CD14-positive monocyte (primary cell): ENCODE measurements around the gene SLC1A1. TPM values are rescaled to one million over a fixed set of nuclear protein-coding genes. Genes with fewer than 3 reads are reported as not detected.

ENCODE experiments used
- DNase-seq, 3 donors: peaks; one replicate each; pipeline ENCODE4 v3.0.0-alpha.2; 2011 to 2022
- H2AFZ ChIP-seq: 2 replicates; pipeline ENCODE4 v1.6.0; 2012; ENCODE audit warnings: mild to moderate bottlenecking, low read depth, low read length, inconsistent platforms; ENCODE audit not compliant: insufficient read depth, poor library complexity, severe bottlenecking
- H3K27ac ChIP-seq, 2 donors: 1 replicate in 1 of 2; 2 replicates in 1 of 2; pipeline ENCODE4 v1.5.1; 2012 to 2013; ENCODE audit warnings: low read length in 2 of 2, control low read depth in 1 of 2, inconsistent platforms in 1 of 2, low read depth in 1 of 2, mild to moderate bottlenecking in 1 of 2
- H3K27me3 ChIP-seq, 2 donors: one replicate each; pipeline versions ENCODE4 v1.6.0 to v1.6.1; 2011 to 2013; ENCODE audit warnings: low read length in 2 of 2; ENCODE audit not compliant: control insufficient read depth in 2 of 2, insufficient read depth in 2 of 2
- H3K36me3 ChIP-seq, 2 donors: replicated peaks in 1 of 2; 1 replicate in 1 of 2; 2 replicates in 1 of 2; pipeline versions ENCODE4 v1.5.1 to v1.6.1; 2012 to 2013; ENCODE audit warnings: low read length in 2 of 2, control low read depth in 1 of 2, inconsistent platforms in 1 of 2, mild to moderate bottlenecking in 1 of 2; ENCODE audit not compliant: insufficient read depth in 2 of 2, control insufficient read depth in 1 of 2
- H3K4me1 ChIP-seq, 2 donors: 1 replicate in 1 of 2; 2 replicates in 1 of 2; pipeline versions ENCODE4 v1.5.1 to v1.6.1; 2012 to 2013; ENCODE audit warnings: low read length in 2 of 2, control low read depth in 1 of 2, inconsistent platforms in 1 of 2, mild to moderate bottlenecking in 1 of 2, moderate library complexity in 1 of 2; ENCODE audit not compliant: insufficient read depth in 2 of 2, control insufficient read depth in 1 of 2
- H3K4me2 ChIP-seq: replicated peaks from 2 replicates; pipeline ENCODE3; 2012; ENCODE audit warnings: low read length, moderate library complexity, mild to moderate bottlenecking; ENCODE audit not compliant: poor library complexity, severe bottlenecking; ENCODE audit errors: extremely low read depth
- H3K4me3 ChIP-seq, 3 experiments: fragments of 200-600 bp in 1 of 3; sonication (generic) in 1 of 3; replicated peaks in 1 of 3; 1 replicate in 2 of 3; 2 replicates in 1 of 3; pipeline ENCODE4 v1.5.1; 2011 to 2013; ENCODE audit warnings: low read length in 3 of 3, mild to moderate bottlenecking in 3 of 3, control low read depth in 2 of 3, low read depth in 2 of 3, inconsistent platforms in 1 of 3, moderate library complexity in 1 of 3
- H3K79me2 ChIP-seq: 2 replicates; pipeline ENCODE4 v1.6.0; 2012; ENCODE audit warnings: mild to moderate bottlenecking, control low read depth, inconsistent platforms, low read length, moderate library complexity; ENCODE audit not compliant: insufficient read depth
- H3K9ac ChIP-seq: 2 replicates; pipeline ENCODE4 v1.6.0; 2017; ENCODE audit warnings: low read length, mild to moderate bottlenecking; ENCODE audit not compliant: insufficient read depth, poor library complexity, severe bottlenecking
- H3K9me3 ChIP-seq, 2 donors: replicated peaks in 1 of 2; 1 replicate in 1 of 2; 2 replicates in 1 of 2; pipeline versions ENCODE4 v1.5.1 to v1.6.1; 2012 to 2013; ENCODE audit warnings: low read length in 2 of 2, control low read depth in 1 of 2; ENCODE audit not compliant: control insufficient read depth in 1 of 2, insufficient read depth in 1 of 2
- H4K20me1 ChIP-seq: 2 replicates; pipeline ENCODE4 v1.6.0; 2012; ENCODE audit warnings: mild to moderate bottlenecking, low read length, control low read depth, moderate library complexity; ENCODE audit not compliant: insufficient read depth
- H3K27ac Mint-ChIP-seq, 7 donors: one replicate each; pipeline ENCODE4 v1.8.0; 2020; ENCODE audit warnings: mild to moderate bottlenecking in 7 of 7, mixed read lengths in 7 of 7, moderate library complexity in 6 of 7, inconsistent platforms in 2 of 7
- H3K27me3 Mint-ChIP-seq, 3 donors: one replicate each; pipeline ENCODE4 v1.8.0; 2021 to 2022; ENCODE audit warnings: low read depth in 3 of 3, mild to moderate bottlenecking in 3 of 3, mixed read lengths in 3 of 3, moderate library complexity in 3 of 3, inconsistent platforms in 1 of 3
- H3K36me3 Mint-ChIP-seq, 2 donors: one replicate each; pipeline ENCODE4 v1.8.0; 2020; ENCODE audit warnings: mixed read lengths in 2 of 2, inconsistent platforms in 1 of 2, mild to moderate bottlenecking in 1 of 2
- H3K4me1 Mint-ChIP-seq: one replicate; pipeline ENCODE4 v1.8.0; 2020; ENCODE audit warnings: mild to moderate bottlenecking, mixed read lengths
- H3K4me3 Mint-ChIP-seq, 2 donors: one replicate each; pipeline ENCODE4 v1.8.0; 2020; ENCODE audit warnings: mild to moderate bottlenecking in 2 of 2, mixed read lengths in 2 of 2, moderate library complexity in 1 of 2
- H3K9me3 Mint-ChIP-seq, 7 donors: one replicate each; pipeline ENCODE4 v1.8.0; 2020 to 2022; ENCODE audit warnings: mixed read lengths in 7 of 7, mild to moderate bottlenecking in 6 of 7, moderate library complexity in 6 of 7, inconsistent platforms in 2 of 7
- WGBS: methylation state at CpG from one replicate; pipeline ENCODE4 v1.1.5; 2013; ENCODE audit warnings: missing lambda C conversion rate; ENCODE audit not compliant: insufficient coverage; 5-methylcytosine and 5-hydroxymethylcytosine counted together
- intact Hi-C, 2 donors: fragments of 100-400 bp; cut with micrococcal nuclease; formaldehyde crosslinking; loops; one replicate each; pipeline versions ENCODE4 v1.15.0 to v1.15.1; 2023
- polyA plus RNA-seq, 3 donors: library from polyadenylated mRNA; depleted of rRNA in 1 of 3; unstranded in 2 of 3; stranded (reverse) in 1 of 3; fragments of 300-500 nt in 2 of 3; fragments of >200 nt in 1 of 3; fragmentation: Illumina TruSeq in 2 of 3; gene quantifications; 1 replicate in 2 of 3; 2 replicates in 1 of 3; pipeline ENCODE4 v1.2.3, GENCODE V29; 2012 to 2021
- TF ChIP-seq, protein P1 (sequence below): fragments of 200-600 bp; IDR thresholded peaks from one replicate; pipeline ENCODE4 v1.8.0; 2022; ENCODE audit warnings: antibody characterized with exemption, mild to moderate bottlenecking

The SLC1A1 gene
- polyA plus RNA-seq, 3 donors, result not detected

DNA sequence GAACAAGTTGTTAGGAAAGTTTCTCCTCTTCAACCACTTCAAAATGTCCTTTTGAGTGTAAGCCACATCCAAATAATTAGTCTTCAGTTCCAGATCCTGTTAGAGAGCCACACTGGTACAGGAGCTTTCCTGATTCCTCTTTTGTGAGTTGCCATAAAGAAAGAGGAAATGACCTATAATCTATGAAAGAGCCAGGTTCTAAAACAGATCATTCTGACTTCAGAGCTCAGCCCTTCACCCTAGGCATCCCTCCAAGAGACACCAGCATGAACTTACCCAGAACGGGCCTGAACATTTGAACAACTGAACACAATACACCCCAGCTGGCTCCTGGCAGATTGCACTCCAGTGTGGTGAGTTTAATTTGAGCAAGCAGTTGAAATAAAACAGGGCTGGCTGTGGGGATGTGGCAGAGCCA lies 25.7 kb downstream of the SLC1A1 start:
- H3K9me3 ChIP-seq, result no peaks in the 10 kb centered on the region
- H3K9ac ChIP-seq, result no peak overlapping the region
- peaks cover 0 to 6% (median 3%) of the 10 kb centered on the region in 3 donors for H3K27me3 Mint-ChIP-seq
- no peak overlapping the region for H3K27ac ChIP-seq
- no CpG with 5 or more reads among the region's 1 CpG for WGBS
- TF ChIP-seq, protein P1, sequence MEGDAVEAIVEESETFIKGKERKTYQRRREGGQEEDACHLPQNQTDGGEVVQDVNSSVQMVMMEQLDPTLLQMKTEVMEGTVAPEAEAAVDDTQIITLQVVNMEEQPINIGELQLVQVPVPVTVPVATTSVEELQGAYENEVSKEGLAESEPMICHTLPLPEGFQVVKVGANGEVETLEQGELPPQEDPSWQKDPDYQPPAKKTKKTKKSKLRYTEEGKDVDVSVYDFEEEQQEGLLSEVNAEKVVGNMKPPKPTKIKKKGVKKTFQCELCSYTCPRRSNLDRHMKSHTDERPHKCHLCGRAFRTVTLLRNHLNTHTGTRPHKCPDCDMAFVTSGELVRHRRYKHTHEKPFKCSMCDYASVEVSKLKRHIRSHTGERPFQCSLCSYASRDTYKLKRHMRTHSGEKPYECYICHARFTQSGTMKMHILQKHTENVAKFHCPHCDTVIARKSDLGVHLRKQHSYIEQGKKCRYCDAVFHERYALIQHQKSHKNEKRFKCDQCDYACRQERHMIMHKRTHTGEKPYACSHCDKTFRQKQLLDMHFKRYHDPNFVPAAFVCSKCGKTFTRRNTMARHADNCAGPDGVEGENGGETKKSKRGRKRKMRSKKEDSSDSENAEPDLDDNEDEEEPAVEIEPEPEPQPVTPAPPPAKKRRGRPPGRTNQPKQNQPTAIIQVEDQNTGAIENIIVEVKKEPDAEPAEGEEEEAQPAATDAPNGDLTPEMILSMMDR, result no peak
- DNase-seq, result no peak
- H3K4me3 Mint-ChIP-seq, result no peak overlapping the region
- H3K4me3 ChIP-seq, result no peak overlapping the region
- intact Hi-C loops, result no loop called here
- H3K36me3 Mint-ChIP-seq, result no peaks in the 10 kb centered on the region
- H3K4me1 ChIP-seq, result no peaks in the 10 kb centered on the region
- no peak overlapping the region for H2AFZ ChIP-seq
- no peaks in the 10 kb centered on the region for H3K4me1 Mint-ChIP-seq
- no peaks in the 10 kb centered on the region for H3K27me3 ChIP-seq
- H3K36me3 ChIP-seq, result no peaks in the 10 kb centered on the region
- no peak overlapping the region for H3K27ac Mint-ChIP-seq
- no peaks in the 10 kb centered on the region for H3K79me2 ChIP-seq
- peaks cover 0 to 7% (median 0%) of the 10 kb centered on the region in 7 donors for H3K9me3 Mint-ChIP-seq
- no peaks in the 10 kb centered on the region for H4K20me1 ChIP-seq
- H3K4me2 ChIP-seq, result no peak overlapping the region

DNA sequence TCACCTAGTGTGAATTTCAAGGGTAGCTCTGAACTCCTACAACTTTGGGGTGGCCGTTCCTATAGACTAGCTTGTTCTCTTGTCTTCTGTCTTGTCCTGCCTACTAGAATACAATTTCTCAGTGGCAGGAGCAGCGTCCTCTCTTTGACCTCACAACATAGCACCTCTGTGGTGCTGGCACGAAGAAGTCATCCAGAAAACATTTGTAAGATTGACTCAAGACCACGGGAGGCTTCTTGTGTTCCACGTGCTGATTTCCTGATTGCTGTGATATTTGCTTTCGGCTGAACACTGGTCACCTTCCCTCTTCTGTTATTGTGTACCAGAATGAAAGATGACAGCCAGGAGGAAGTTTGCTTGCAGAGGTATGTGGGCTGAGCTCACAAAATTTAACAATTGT lies 27.0 kb downstream of the SLC1A1 start:
- Histone ChIP-seq H3K9ac (no peak overlapping the region), H2AFZ (no peak overlapping the region), H3K4me2 (no peak overlapping the region), H3K27ac (no peak overlapping the region), H3K4me3 (no peak overlapping the region), H4K20me1 (no peaks in the 10 kb centered on the region), H3K27me3 (no peaks in the 10 kb centered on the region), H3K9me3 (no peaks in the 10 kb centered on the region), H3K4me1 (no peaks in the 10 kb centered on the region), H3K79me2 (no peaks in the 10 kb centered on the region), H3K36me3 (no peaks in the 10 kb centered on the region)
- intact Hi-C loops, result no loop called here
- Mint-ChIP-seq H3K4me3 (no peak overlapping the region), H3K9me3 (peaks cover 0 to 6% (median 3%) of the 10 kb centered on the region in 7 donors), H3K4me1 (no peaks in the 10 kb centered on the region), H3K27ac (no peak overlapping the region), H3K27me3 (peaks cover 0 to 6% (median 3%) of the 10 kb centered on the region in 3 donors), H3K36me3 (no peaks in the 10 kb centered on the region)
- DNase-seq, result no peak
- WGBS, result no CpG with 5 or more reads among the region's 6 CpGs
- TF ChIP-seq, protein P1, result no peak
